H9 (cell line): ENCODE measurements around the gene PNKP. TPM values are rescaled to one million over a fixed set of nuclear protein-coding genes. Genes with fewer than 3 reads are reported as not detected.

ENCODE experiments used
- DNase-seq: peaks from one replicate; pipeline ENCODE4 v3.0.0-alpha.2; 2017
- H2AFZ ChIP-seq: one replicate; pipeline ENCODE4 v1.6.1; 2013; ENCODE audit warnings: mild to moderate bottlenecking, low read length, control low read depth, moderate library complexity
- H2AK5ac ChIP-seq: 2 replicates; pipeline ENCODE4 v1.6.1; 2013; ENCODE audit warnings: low read length, control low read depth, mixed read lengths; ENCODE audit not compliant: insufficient read length
- H2BK120ac ChIP-seq: one replicate; pipeline ENCODE4 v1.6.1; 2013; ENCODE audit warnings: low read depth, mild to moderate bottlenecking, low read length, control low read depth, inconsistent platforms; ENCODE audit not compliant: poor library complexity, severe bottlenecking
- H2BK12ac ChIP-seq: 2 replicates; pipeline ENCODE4 v1.6.1; 2013; ENCODE audit warnings: low read length, control low read depth, mixed read lengths, low read depth; ENCODE audit not compliant: insufficient read length
- H2BK15ac ChIP-seq: 2 replicates; pipeline ENCODE4 v1.6.1; 2013; ENCODE audit warnings: low read depth, low read length, control low read depth
- H2BK20ac ChIP-seq: one replicate; pipeline ENCODE4 v1.6.1; 2013; ENCODE audit warnings: low read depth, mild to moderate bottlenecking, low read length, control low read depth, inconsistent platforms; ENCODE audit not compliant: poor library complexity, severe bottlenecking
- H2BK5ac ChIP-seq: 2 replicates; pipeline ENCODE4 v1.6.1; 2013; ENCODE audit warnings: low read length, control low read depth, mixed read lengths; ENCODE audit not compliant: insufficient read length
- H3K14ac ChIP-seq: 2 replicates; pipeline ENCODE4 v1.6.1; 2013; ENCODE audit warnings: low read length, control low read depth; ENCODE audit not compliant: insufficient read depth
- H3K18ac ChIP-seq: 2 replicates; pipeline ENCODE4 v1.6.1; 2013; ENCODE audit warnings: low read depth, mild to moderate bottlenecking, mixed read lengths, low read length, control low read depth; ENCODE audit not compliant: insufficient read length
- H3K23ac ChIP-seq: 2 replicates; pipeline ENCODE4 v1.6.1; 2013; ENCODE audit warnings: low read length, control low read depth, mixed read lengths, low read depth; ENCODE audit not compliant: insufficient read length
- H3K23me2 ChIP-seq: 2 replicates; pipeline ENCODE4 v1.6.1; 2013; ENCODE audit warnings: low read depth, mild to moderate bottlenecking, mixed read lengths, low read length, control low read depth; ENCODE audit not compliant: insufficient read length, poor library complexity, severe bottlenecking
- H3K27ac ChIP-seq: 2 replicates; pipeline ENCODE4 v1.5.1; 2013; ENCODE audit warnings: low read length, control low read depth, mixed read lengths, low read depth; ENCODE audit not compliant: insufficient read length
- H3K27me3 ChIP-seq: 2 replicates; pipeline ENCODE4 v1.6.1; 2013; ENCODE audit warnings: low read length, control low read depth, inconsistent platforms; ENCODE audit not compliant: insufficient read depth
- H3K4ac ChIP-seq: 2 replicates; pipeline ENCODE4 v1.6.1; 2013; ENCODE audit warnings: low read depth, mild to moderate bottlenecking, control low read depth, inconsistent platforms, low read length, moderate library complexity
- H3K4me1 ChIP-seq: 2 replicates; pipeline ENCODE4 v1.6.1; 2013; ENCODE audit warnings: low read length, control low read depth, inconsistent platforms; ENCODE audit not compliant: insufficient read depth
- H3K4me2 ChIP-seq: 2 replicates; pipeline ENCODE4 v1.6.1; 2013; ENCODE audit warnings: low read length, control low read depth, mixed read lengths; ENCODE audit not compliant: insufficient read length, insufficient read depth
- H3K56ac ChIP-seq: 2 replicates; pipeline ENCODE4 v1.6.1; 2013; ENCODE audit warnings: low read depth, mild to moderate bottlenecking, mixed read lengths, low read length, control low read depth; ENCODE audit not compliant: insufficient read length
- H3K79me1 ChIP-seq: 2 replicates; pipeline ENCODE4 v1.6.1; 2013; ENCODE audit warnings: low read depth, mild to moderate bottlenecking, moderate library complexity, low read length, control low read depth, inconsistent platforms; ENCODE audit not compliant: insufficient read depth, poor library complexity, severe bottlenecking
- H3K79me2 ChIP-seq: 2 replicates; pipeline ENCODE4 v1.6.1; 2013; ENCODE audit warnings: low read length, control low read depth, inconsistent platforms; ENCODE audit not compliant: insufficient read depth
- H3K9ac ChIP-seq: 2 replicates; pipeline ENCODE4 v1.6.1; 2013; ENCODE audit warnings: low read length, control low read depth, mixed read lengths; ENCODE audit not compliant: insufficient read length; ENCODE audit errors: extremely low read depth
- H3K9me3 ChIP-seq: one replicate; pipeline ENCODE4 v1.6.1; 2013; ENCODE audit warnings: low read depth, low read length, inconsistent platforms; ENCODE audit not compliant: control insufficient read depth
- H3T11ph ChIP-seq: one replicate; pipeline ENCODE4 v1.6.1; 2013; ENCODE audit warnings: mild to moderate bottlenecking, low read length, control low read depth, inconsistent platforms
- H4K20me1 ChIP-seq: one replicate; pipeline ENCODE4 v1.6.1; 2013; ENCODE audit not compliant: control insufficient read depth, insufficient read length, insufficient read depth
- H4K5ac ChIP-seq: 2 replicates; pipeline ENCODE4 v1.6.1; 2013; ENCODE audit warnings: low read depth, mild to moderate bottlenecking, mixed read lengths, low read length, control low read depth; ENCODE audit not compliant: insufficient read length
- H4K8ac ChIP-seq: replicated peaks from 2 replicates; pipeline ENCODE4 v1.6.1; 2013; ENCODE audit warnings: low read length, control low read depth, mixed read lengths, low read depth; ENCODE audit not compliant: insufficient read length
- H4K91ac ChIP-seq: 2 replicates; pipeline ENCODE4 v1.6.1; 2013; ENCODE audit warnings: low read depth, mild to moderate bottlenecking, moderate library complexity, mixed read lengths, low read length, control low read depth; ENCODE audit not compliant: insufficient read length
- H3K27ac Mint-ChIP-seq, 3 experiments: 2 replicates in 2 of 3; 3 replicates in 1 of 3; pipeline ENCODE4 v1.8.0; 2020 to 2021; ENCODE audit warnings: mixed read lengths in 3 of 3, mild to moderate bottlenecking in 1 of 3, moderate library complexity in 1 of 3
- H3K27me3 Mint-ChIP-seq: 2 replicates; pipeline ENCODE4 v1.8.0; 2021; ENCODE audit warnings: low read depth, mild to moderate bottlenecking, moderate library complexity, mixed read lengths
- H3K36me3 Mint-ChIP-seq, 3 experiments: 2 replicates in 2 of 3; 3 replicates in 1 of 3; pipeline ENCODE4 v1.8.0; 2020 to 2021; ENCODE audit warnings: low read depth in 3 of 3, mixed read lengths in 3 of 3; ENCODE audit not compliant: insufficient read depth in 1 of 3
- H3K4me1 Mint-ChIP-seq, 2 experiments: 2 replicates each; pipeline ENCODE4 v1.8.0; 2020; ENCODE audit warnings: mixed read lengths in 2 of 2
- H3K4me3 Mint-ChIP-seq, 2 experiments: 2 replicates in 1 of 2; 3 replicates in 1 of 2; pipeline ENCODE4 v1.8.0; 2020 to 2021; ENCODE audit warnings: mild to moderate bottlenecking in 2 of 2, mixed read lengths in 2 of 2, moderate library complexity in 1 of 2
- H3K9me3 Mint-ChIP-seq, 2 experiments: 2 replicates in 1 of 2; 3 replicates in 1 of 2; pipeline ENCODE4 v1.8.0; 2020; ENCODE audit warnings: mild to moderate bottlenecking in 2 of 2, mixed read lengths in 2 of 2, moderate library complexity in 1 of 2
- WGBS: extraction: QIAGEN DNeasy Blood & Tissue Kit; methylation state at CpG from one replicate; pipeline ENCODE4 v1.1.7; 2013; ENCODE audit warnings: missing lambda C conversion rate, low lambda C conversion rate, mixed read lengths; ENCODE audit not compliant: insufficient read length; ENCODE audit errors: extremely low coverage; 5-methylcytosine and 5-hydroxymethylcytosine counted together
- total RNA-seq: library from RNA; stranded (reverse); gene quantifications from 2 replicates; pipeline ENCODE4 v1.2.1, GENCODE V29; 2021
- TF ChIP-seq, protein P1 (sequence below): fragments of 200-600 bp; sonication (generic); conservative IDR thresholded peaks from 3 replicates; pipeline ENCODE4 v1.8.0; 2021; ENCODE audit warnings: antibody characterized with exemption, mild to moderate bottlenecking

Gene PNKP
- total RNA-seq, 1 experiment from 2014 or later = 157 TPM

GRCh38 chr19:49875177-49875576 lies 7.8 kb upstream of the PNKP start:
- Histone ChIP-seq H2BK5ac (no peak overlapping the region), H2AK5ac (no peak overlapping the region), H2BK20ac (no peak overlapping the region), H3K4ac (no peak overlapping the region), H3K23ac (no peak overlapping the region), H3K9ac (peak overlapping the region; percentile 86), H3K9me3 (no peaks in the 10 kb centered on the region), H3K27ac (no peak overlapping the region), H2BK15ac (no peak overlapping the region), H3K4me1 (peaks cover 2% of the 10 kb centered on the region; the same call in 1 of the 2 replicates), H2AFZ (no peak overlapping the region), H3K18ac (no peak overlapping the region), H3K79me2 (no peaks in the 10 kb centered on the region; the same call in 1 of the 2 replicates), H3K14ac (no peak overlapping the region), H3K4me2 (peak overlapping the region; percentile 59), H3K56ac (no peak overlapping the region), H3K79me1 (no peaks in the 10 kb centered on the region), H4K8ac (no peak overlapping the region), H2BK120ac (no peak overlapping the region), H3K23me2 (peaks cover 12% of the 10 kb centered on the region), H4K91ac (no peak overlapping the region), H3K27me3 (no peaks in the 10 kb centered on the region), H3T11ph (no peak overlapping the region), H4K5ac (no peak overlapping the region), H4K20me1 (no peaks in the 10 kb centered on the region), H2BK12ac (no peak overlapping the region)
- no peak overlapping the region; a peak in 1 of 5 replicates for H3K4me3 Mint-ChIP-seq
- H3K36me3 Mint-ChIP-seq = peaks cover 14 to 26% (median 18%) of the 10 kb centered on the region in 3 experiments
- no peak for DNase-seq
- no peaks in the 10 kb centered on the region for H3K9me3 Mint-ChIP-seq
- no peaks in the 10 kb centered on the region for H3K27me3 Mint-ChIP-seq
- TF ChIP-seq, protein P1, sequence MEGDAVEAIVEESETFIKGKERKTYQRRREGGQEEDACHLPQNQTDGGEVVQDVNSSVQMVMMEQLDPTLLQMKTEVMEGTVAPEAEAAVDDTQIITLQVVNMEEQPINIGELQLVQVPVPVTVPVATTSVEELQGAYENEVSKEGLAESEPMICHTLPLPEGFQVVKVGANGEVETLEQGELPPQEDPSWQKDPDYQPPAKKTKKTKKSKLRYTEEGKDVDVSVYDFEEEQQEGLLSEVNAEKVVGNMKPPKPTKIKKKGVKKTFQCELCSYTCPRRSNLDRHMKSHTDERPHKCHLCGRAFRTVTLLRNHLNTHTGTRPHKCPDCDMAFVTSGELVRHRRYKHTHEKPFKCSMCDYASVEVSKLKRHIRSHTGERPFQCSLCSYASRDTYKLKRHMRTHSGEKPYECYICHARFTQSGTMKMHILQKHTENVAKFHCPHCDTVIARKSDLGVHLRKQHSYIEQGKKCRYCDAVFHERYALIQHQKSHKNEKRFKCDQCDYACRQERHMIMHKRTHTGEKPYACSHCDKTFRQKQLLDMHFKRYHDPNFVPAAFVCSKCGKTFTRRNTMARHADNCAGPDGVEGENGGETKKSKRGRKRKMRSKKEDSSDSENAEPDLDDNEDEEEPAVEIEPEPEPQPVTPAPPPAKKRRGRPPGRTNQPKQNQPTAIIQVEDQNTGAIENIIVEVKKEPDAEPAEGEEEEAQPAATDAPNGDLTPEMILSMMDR = no peak
- peaks cover 22 to 29% of the 10 kb centered on the region in 2 experiments for H3K4me1 Mint-ChIP-seq
- peak overlapping the region in 1 of 3 experiments; percentile 86; a peak in 4 of 7 replicates for H3K27ac Mint-ChIP-seq
- WGBS = no CpG with 5 or more reads among the region's 4 CpGs
